ENCODE measurements around the gene ABCC1. TPM values are rescaled to one million over a fixed set of nuclear protein-coding genes. Genes with fewer than 3 reads are reported as not detected.

Gene ABCC1
- total RNA-seq, 2 experiments from 2014 or later, result 42.9 to 44.8 TPM

DNA sequence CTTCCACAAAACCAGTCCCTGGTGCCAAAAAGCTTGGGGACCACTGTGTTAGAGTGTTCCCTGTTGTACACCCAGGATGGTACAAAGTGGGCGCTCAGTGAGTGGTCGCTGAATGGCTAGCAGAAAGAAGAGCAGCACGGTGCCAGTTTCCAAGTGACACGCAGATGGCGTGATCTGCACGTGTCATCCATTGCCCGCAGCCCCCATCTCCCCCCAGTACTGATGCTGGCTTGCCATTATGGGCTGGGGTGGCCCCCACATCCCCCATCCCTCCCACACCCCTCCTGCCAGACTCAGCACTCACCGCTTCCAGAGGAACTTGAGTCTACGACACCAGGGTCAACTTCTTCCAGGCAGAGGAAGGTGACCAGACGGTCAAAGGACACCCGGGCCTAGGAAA lies 237.4 kb downstream of the ABCC1 start:
- Mint-ChIP-seq H3K27me3 (peaks cover 3% of the 10 kb centered on the region), H3K9me3 (no peaks in the 10 kb centered on the region), H3K4me1 (ENCODE audit: low read depth) (no peaks in the 10 kb centered on the region), H3K4me3 (no peak overlapping the region), H3K36me3 (ENCODE audit: low read depth) (no peaks in the 10 kb centered on the region), H3K27ac (no peak overlapping the region)
- ChIA-PET POLR2A (no interaction called here), CTCF (no interaction called here)
- Histone ChIP-seq H3K4me1 (ENCODE audit: insufficient read depth, low read length) (no peaks in the 10 kb centered on the region), H3K4me3 (ENCODE audit: low read length) (no peak overlapping the region), H3K27me3 (ENCODE audit: control insufficient read depth in 1 of 2, insufficient read depth in 2 of 2, low read length in 2 of 2) (no peaks in the 10 kb centered on the region), H3K36me3 (ENCODE audit: insufficient read depth, low read length) (no peaks in the 10 kb centered on the region), H3K9me3 (ENCODE audit: control insufficient read depth in 1 of 2, insufficient read depth in 1 of 2, low read length in 2 of 2) (no peaks in the 10 kb centered on the region), H3K27ac (ENCODE audit: low read depth in 1 of 2, low read length in 2 of 2) (no peak overlapping the region)
- TF ChIP-seq, protein P1, sequence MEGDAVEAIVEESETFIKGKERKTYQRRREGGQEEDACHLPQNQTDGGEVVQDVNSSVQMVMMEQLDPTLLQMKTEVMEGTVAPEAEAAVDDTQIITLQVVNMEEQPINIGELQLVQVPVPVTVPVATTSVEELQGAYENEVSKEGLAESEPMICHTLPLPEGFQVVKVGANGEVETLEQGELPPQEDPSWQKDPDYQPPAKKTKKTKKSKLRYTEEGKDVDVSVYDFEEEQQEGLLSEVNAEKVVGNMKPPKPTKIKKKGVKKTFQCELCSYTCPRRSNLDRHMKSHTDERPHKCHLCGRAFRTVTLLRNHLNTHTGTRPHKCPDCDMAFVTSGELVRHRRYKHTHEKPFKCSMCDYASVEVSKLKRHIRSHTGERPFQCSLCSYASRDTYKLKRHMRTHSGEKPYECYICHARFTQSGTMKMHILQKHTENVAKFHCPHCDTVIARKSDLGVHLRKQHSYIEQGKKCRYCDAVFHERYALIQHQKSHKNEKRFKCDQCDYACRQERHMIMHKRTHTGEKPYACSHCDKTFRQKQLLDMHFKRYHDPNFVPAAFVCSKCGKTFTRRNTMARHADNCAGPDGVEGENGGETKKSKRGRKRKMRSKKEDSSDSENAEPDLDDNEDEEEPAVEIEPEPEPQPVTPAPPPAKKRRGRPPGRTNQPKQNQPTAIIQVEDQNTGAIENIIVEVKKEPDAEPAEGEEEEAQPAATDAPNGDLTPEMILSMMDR (IDR thresholded peaks at IDR 0.05), result no peak
- ATAC-seq (ENCODE audit: poor library complexity) (no peak), DNase-seq (no peak)
- intact Hi-C loops (cut with DNase I, micrococcal nuclease), result no loop called here

DNA sequence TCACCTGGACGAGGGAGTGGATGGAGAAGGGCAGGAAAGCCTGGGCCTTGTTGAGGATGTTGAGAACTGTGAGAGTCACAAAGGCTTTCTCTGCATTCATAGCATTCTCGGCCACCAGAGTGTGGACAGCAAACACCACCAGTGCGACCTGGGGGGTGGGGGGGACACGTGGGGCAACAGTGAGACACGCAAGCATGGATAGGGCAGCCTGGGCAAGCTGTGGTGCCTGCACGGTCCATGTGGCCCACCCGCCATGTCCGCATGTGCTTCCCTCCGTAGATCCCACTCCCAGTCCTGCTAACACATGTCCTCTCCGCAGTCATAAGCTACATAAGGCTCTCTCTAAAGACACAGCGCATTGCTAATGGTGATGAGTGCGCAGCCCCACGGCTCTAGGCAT lies 239.4 kb downstream of the ABCC1 start:
- Mint-ChIP-seq H3K27me3 (peaks cover 4% of the 10 kb centered on the region), H3K4me1 (ENCODE audit: low read depth) (no peaks in the 10 kb centered on the region), H3K36me3 (ENCODE audit: low read depth) (no peaks in the 10 kb centered on the region), H3K4me3 (no peak overlapping the region), H3K27ac (no peak overlapping the region), H3K9me3 (no peaks in the 10 kb centered on the region)
- DNase-seq, result no peak
- Histone ChIP-seq H3K27me3 (ENCODE audit: control insufficient read depth in 1 of 2, insufficient read depth in 2 of 2, low read length in 2 of 2) (peaks cover 0 to 3% of the 10 kb centered on the region in 2 experiments), H3K4me3 (ENCODE audit: low read length) (no peak overlapping the region), H3K27ac (ENCODE audit: low read depth in 1 of 2, low read length in 2 of 2) (no peak overlapping the region), H3K9me3 (ENCODE audit: control insufficient read depth in 1 of 2, insufficient read depth in 1 of 2, low read length in 2 of 2) (no peaks in the 10 kb centered on the region), H3K36me3 (ENCODE audit: insufficient read depth, low read length) (no peaks in the 10 kb centered on the region), H3K4me1 (ENCODE audit: insufficient read depth, low read length) (no peaks in the 10 kb centered on the region)
- intact Hi-C loops (cut with DNase I, micrococcal nuclease), result no loop called here
- POLR2A ChIA-PET, result no interaction called here
- TF ChIP-seq, protein P1 (IDR thresholded peaks at IDR 0.05), result no peak
- no peak for ATAC-seq (ENCODE audit: poor library complexity)
- CTCF ChIA-PET, result no interaction called here

- CTCF ChIA-PET, result no interaction called here
These were observed 240.4 kb downstream of the ABCC1 start for GRCh38 chr16:16189842-16190241.

More at GRCh38 chr16:16189842-16190241, 240.4 kb downstream of the ABCC1 start:
- H3K4me1 Mint-ChIP-seq (ENCODE audit: low read depth), result no peaks in the 10 kb centered on the region
- H3K9me3 Mint-ChIP-seq, result no peaks in the 10 kb centered on the region
- no peaks in the 10 kb centered on the region for H3K36me3 Mint-ChIP-seq (ENCODE audit: low read depth)
- H3K4me3 ChIP-seq (ENCODE audit: low read length), result no peak overlapping the region
- no peaks in the 10 kb centered on the region for H3K4me1 ChIP-seq (ENCODE audit: insufficient read depth, low read length)
- peaks cover 0 to 3% of the 10 kb centered on the region in 2 experiments for H3K27me3 ChIP-seq (ENCODE audit: control insufficient read depth in 1 of 2, insufficient read depth in 2 of 2, low read length in 2 of 2)
- ATAC-seq (ENCODE audit: poor library complexity) (no peak), DNase-seq (no peak)
- H3K27me3 Mint-ChIP-seq, result peaks cover 6% of the 10 kb centered on the region
- TF ChIP-seq, protein P1 (IDR thresholded peaks at IDR 0.05), result no peak
- no peak overlapping the region for H3K27ac Mint-ChIP-seq
- H3K27ac ChIP-seq (ENCODE audit: low read depth in 1 of 2, low read length in 2 of 2), result no peak overlapping the region
- H3K36me3 ChIP-seq (ENCODE audit: insufficient read depth, low read length), result no peaks in the 10 kb centered on the region
- no peaks in the 10 kb centered on the region for H3K9me3 ChIP-seq (ENCODE audit: control insufficient read depth in 1 of 2, insufficient read depth in 1 of 2, low read length in 2 of 2)
- no peak overlapping the region for H3K4me3 Mint-ChIP-seq
- POLR2A ChIA-PET, result no interaction called here
- intact Hi-C loops (cut with DNase I, micrococcal nuclease), result loop anchor here (5.0 to 10.0 kb wide), 2 partner anchors 423 to 425 kb away; no protein-coding TSS in a partner anchor

Measured in CD4-positive, alpha-beta T cell (primary cell).